Measurements from ENCODE around the gene KCNMA1.

GRCh38 chr10:77244286-77244685 is 393.3 kb downstream of the KCNMA1 start:
- no peak for TF ChIP-seq SUZ12 (IDR thresholded peaks at IDR 0.05; ENCODE audit: extremely low read depth, insufficient read depth, insufficient read length)
- TF ChIP-seq YY1 (IDR thresholded peaks at IDR 0.05; ENCODE audit: insufficient read depth, insufficient read length) = no peak
- TF ChIP-seq ZNF274 (IDR thresholded peaks at IDR 0.05; ENCODE audit: low read depth, low read length) = no peak

All from NT2/D1 (cell line).